ENCODE measurements around the gene PHGDH. TPM values are rescaled to one million over a fixed set of nuclear protein-coding genes. Genes with fewer than 3 reads are reported as not detected.

The PHGDH gene
- total RNA-seq, 1 experiment from 2014 or later: 592 TPM

DNA sequence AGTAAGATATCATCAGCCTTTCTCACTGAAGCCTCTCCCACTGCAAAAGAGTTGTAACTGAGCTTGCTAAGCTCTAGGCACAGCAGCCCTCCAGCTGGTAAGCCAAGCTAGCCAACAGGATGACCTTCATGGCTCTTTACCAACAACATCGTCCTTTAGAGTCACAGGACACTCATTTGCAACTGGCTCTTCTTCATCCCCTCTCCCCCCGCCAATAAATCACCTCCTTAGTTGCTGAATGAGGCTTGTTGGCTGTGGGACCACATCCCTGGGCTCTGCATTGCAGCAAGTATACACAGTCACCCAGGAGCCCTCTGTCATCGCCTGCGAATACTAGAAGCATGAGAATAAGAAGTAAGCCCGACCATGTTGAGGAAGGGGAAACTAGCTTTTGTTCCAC, 47.7 kb upstream of the PHGDH start:
- Mint-ChIP-seq H3K27me3 (ENCODE audit: low read depth) (no peaks in the 10 kb centered on the region), H3K27ac (no peak overlapping the region), H3K9me3 (no peaks in the 10 kb centered on the region), H3K36me3 (no peaks in the 10 kb centered on the region), H3K4me1 (peaks cover 26% of the 10 kb centered on the region), H3K4me3 (no peak overlapping the region)
- ChIA-PET POLR2A (interaction anchor here (1.1 kb wide), 1 partner anchor 48 kb away, joined by 3 read pairs; no protein-coding TSS in a partner anchor), CTCF (interaction anchor here (0.6 to 2.8 kb wide), 6 partner anchors 11 to 79 kb away, joined by 3 to 17 read pairs (median 4); partner anchors contain the start of gene ZNF697)
- no peak for ATAC-seq
- no peak for DNase-seq (ENCODE audit: low spot score)
- no peak for TF ChIP-seq ZNF263 (CRISPR knock-in tag; IDR thresholded peaks at IDR 0.05; ENCODE audit: low read depth)
- TF ChIP-seq ZNF423 (CRISPR knock-in tag; IDR thresholded peaks at IDR 0.05): no peak
- no peak for TF ChIP-seq GRHL2 (CRISPR knock-in tag; IDR thresholded peaks at IDR 0.05; ENCODE audit: insufficient replicate concordance, severe bottlenecking)
- no peak for TF ChIP-seq ZNF396 (CRISPR knock-in tag; IDR thresholded peaks at IDR 0.05; ENCODE audit: borderline replicate concordance)
- TF ChIP-seq NFATC4 (CRISPR knock-in tag; IDR thresholded peaks at IDR 0.05): no peak
- TF ChIP-seq FOXJ3 (CRISPR knock-in tag; IDR thresholded peaks at IDR 0.05; ENCODE audit: borderline replicate concordance): no peak

DNA sequence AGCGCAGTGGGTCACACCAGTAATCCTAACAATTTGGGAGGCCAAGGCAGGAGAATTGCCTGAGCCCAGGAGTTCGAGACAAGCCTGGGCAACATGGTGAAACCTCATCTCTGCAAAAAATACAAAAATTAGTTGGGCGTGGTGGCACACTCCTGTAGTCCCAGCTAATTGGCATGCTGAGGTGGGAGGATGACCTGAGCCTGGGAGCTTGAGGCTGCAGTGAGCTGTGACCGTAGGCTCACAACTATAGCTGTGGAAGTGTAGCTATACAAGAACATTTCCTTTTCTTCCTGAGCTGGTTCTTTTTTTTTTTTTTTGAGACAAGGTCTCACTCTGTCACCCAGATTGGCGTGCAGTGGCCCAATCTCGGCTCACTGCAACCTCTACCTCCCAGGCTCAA, 44.6 kb upstream of the PHGDH start:
- TF ChIP-seq, protein P1, sequence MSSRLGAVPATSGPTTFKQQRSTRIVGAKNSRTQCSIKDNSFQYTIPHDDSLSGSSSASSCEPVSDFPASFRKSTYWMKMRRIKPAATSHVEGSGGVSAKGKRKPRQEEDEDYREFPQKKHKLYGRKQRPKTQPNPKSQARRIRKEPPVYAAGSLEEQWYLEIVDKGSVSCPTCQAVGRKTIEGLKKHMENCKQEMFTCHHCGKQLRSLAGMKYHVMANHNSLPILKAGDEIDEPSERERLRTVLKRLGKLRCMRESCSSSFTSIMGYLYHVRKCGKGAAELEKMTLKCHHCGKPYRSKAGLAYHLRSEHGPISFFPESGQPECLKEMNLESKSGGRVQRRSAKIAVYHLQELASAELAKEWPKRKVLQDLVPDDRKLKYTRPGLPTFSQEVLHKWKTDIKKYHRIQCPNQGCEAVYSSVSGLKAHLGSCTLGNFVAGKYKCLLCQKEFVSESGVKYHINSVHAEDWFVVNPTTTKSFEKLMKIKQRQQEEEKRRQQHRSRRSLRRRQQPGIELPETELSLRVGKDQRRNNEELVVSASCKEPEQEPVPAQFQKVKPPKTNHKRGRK (CRISPR knock-in tag; IDR thresholded peaks at IDR 0.05; ENCODE audit: borderline replicate concordance): no peak
- TF ChIP-seq, protein P2, sequence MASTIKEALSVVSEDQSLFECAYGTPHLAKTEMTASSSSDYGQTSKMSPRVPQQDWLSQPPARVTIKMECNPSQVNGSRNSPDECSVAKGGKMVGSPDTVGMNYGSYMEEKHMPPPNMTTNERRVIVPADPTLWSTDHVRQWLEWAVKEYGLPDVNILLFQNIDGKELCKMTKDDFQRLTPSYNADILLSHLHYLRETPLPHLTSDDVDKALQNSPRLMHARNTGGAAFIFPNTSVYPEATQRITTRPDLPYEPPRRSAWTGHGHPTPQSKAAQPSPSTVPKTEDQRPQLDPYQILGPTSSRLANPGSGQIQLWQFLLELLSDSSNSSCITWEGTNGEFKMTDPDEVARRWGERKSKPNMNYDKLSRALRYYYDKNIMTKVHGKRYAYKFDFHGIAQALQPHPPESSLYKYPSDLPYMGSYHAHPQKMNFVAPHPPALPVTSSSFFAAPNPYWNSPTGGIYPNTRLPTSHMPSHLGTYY (CRISPR knock-in tag; IDR thresholded peaks at IDR 0.05): no peak
- TF ChIP-seq ELF4 (CRISPR knock-in tag; IDR thresholded peaks at IDR 0.05; ENCODE audit: low read depth) (no peak), ETV6 (CRISPR knock-in tag; IDR thresholded peaks at IDR 0.05) (no peak), RORB (CRISPR knock-in tag; IDR thresholded peaks at IDR 0.05) (no peak), NR3C1 (CRISPR knock-in tag; conservative IDR thresholded peaks at IDR 0.05; ENCODE audit: low read depth) (no peak), SP1 (CRISPR knock-in tag; conservative IDR thresholded peaks at IDR 0.05) (no peak), CREM (CRISPR knock-in tag; IDR thresholded peaks at IDR 0.05) (no peak), SOX15 (CRISPR knock-in tag; IDR thresholded peaks at IDR 0.05) (no peak)
- TF ChIP-seq, protein P3, sequence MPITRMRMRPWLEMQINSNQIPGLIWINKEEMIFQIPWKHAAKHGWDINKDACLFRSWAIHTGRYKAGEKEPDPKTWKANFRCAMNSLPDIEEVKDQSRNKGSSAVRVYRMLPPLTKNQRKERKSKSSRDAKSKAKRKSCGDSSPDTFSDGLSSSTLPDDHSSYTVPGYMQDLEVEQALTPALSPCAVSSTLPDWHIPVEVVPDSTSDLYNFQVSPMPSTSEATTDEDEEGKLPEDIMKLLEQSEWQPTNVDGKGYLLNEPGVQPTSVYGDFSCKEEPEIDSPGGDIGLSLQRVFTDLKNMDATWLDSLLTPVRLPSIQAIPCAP (CRISPR knock-in tag; IDR thresholded peaks at IDR 0.05): no peak
- POLR2A ChIA-PET: interaction anchor here (0.8 kb wide), 1 partner anchor 18 kb away, joined by 3 read pairs; no protein-coding TSS in a partner anchor
- Mint-ChIP-seq H3K4me3 (no peak overlapping the region), H3K27me3 (ENCODE audit: low read depth) (no peaks in the 10 kb centered on the region), H3K27ac (no peak overlapping the region), H3K4me1 (peaks cover 8% of the 10 kb centered on the region), H3K36me3 (no peaks in the 10 kb centered on the region), H3K9me3 (0 out of 2 replicates have a peak, but pooled peaks cover 4% of the 10 kb centered on the region)
- DNase-seq (ENCODE audit: low spot score): no peak
- CTCF ChIA-PET: interaction anchor here (0.9 to 1.9 kb wide), 2 partner anchors 56 to 123 kb away, joined by 6 to 13 read pairs; no protein-coding TSS in a partner anchor
- ATAC-seq: no peak

DNA sequence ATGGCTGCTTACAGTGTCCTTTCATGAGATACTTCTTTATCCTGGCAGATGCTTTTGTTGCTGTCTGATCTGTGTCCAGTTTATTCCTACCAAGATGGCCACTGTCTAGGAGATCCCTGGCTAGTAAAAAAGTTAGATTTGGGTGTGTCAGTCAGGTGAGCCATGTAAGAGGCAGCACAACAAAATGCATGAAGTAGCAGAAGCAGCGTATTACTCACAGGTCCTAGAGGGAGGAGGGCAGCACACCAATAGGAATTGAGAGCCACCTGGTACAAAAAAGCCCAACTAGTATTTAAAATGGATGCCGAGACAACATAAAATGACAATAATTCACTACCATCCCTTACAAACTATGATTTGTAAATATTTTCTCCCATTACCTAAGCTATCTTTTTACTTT, 40.8 kb upstream of the PHGDH start:
- DNase-seq (ENCODE audit: low spot score): no peak
- Mint-ChIP-seq H3K4me1 (peaks cover 32% of the 10 kb centered on the region), H3K36me3 (no peaks in the 10 kb centered on the region), H3K9me3 (0 out of 2 replicates have a peak, but pooled peaks cover 4% of the 10 kb centered on the region), H3K27ac (no peak overlapping the region), H3K4me3 (no peak overlapping the region), H3K27me3 (ENCODE audit: low read depth) (no peaks in the 10 kb centered on the region)
- POLR2A ChIA-PET: no interaction called here
- no peak for ATAC-seq
- CTCF ChIA-PET: interaction anchor here (1.7 kb wide), 1 partner anchor 74 kb away, joined by 4 read pairs; no protein-coding TSS in a partner anchor
- TF ChIP-seq, protein P4, sequence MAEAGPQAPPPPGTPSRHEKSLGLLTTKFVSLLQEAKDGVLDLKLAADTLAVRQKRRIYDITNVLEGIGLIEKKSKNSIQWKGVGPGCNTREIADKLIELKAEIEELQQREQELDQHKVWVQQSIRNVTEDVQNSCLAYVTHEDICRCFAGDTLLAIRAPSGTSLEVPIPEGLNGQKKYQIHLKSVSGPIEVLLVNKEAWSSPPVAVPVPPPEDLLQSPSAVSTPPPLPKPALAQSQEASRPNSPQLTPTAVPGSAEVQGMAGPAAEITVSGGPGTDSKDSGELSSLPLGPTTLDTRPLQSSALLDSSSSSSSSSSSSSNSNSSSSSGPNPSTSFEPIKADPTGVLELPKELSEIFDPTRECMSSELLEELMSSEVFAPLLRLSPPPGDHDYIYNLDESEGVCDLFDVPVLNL (CRISPR knock-in tag; IDR thresholded peaks at IDR 0.05; ENCODE audit: borderline replicate concordance, low read depth): no peak
- TF ChIP-seq ZNF263 (CRISPR knock-in tag; IDR thresholded peaks at IDR 0.05; ENCODE audit: low read depth) (no peak), SP1 (CRISPR knock-in tag; conservative IDR thresholded peaks at IDR 0.05) (no peak), JUN (CRISPR knock-in tag; IDR thresholded peaks at IDR 0.05) (no peak), TEAD4 (CRISPR knock-in tag; IDR thresholded peaks at IDR 0.05) (no peak), ZNF317 (CRISPR knock-in tag; IDR thresholded peaks at IDR 0.05; ENCODE audit: borderline replicate concordance, low read depth) (no peak), KAT7 (CRISPR knock-in tag; IDR thresholded peaks at IDR 0.05; ENCODE audit: borderline replicate concordance) (no peak)
- TF ChIP-seq, protein P5, sequence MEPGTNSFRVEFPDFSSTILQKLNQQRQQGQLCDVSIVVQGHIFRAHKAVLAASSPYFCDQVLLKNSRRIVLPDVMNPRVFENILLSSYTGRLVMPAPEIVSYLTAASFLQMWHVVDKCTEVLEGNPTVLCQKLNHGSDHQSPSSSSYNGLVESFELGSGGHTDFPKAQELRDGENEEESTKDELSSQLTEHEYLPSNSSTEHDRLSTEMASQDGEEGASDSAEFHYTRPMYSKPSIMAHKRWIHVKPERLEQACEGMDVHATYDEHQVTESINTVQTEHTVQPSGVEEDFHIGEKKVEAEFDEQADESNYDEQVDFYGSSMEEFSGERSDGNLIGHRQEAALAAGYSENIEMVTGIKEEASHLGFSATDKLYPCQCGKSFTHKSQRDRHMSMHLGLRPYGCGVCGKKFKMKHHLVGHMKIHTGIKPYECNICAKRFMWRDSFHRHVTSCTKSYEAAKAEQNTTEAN (CRISPR knock-in tag; IDR thresholded peaks at IDR 0.05): no peak
- TF ChIP-seq, protein P6, sequence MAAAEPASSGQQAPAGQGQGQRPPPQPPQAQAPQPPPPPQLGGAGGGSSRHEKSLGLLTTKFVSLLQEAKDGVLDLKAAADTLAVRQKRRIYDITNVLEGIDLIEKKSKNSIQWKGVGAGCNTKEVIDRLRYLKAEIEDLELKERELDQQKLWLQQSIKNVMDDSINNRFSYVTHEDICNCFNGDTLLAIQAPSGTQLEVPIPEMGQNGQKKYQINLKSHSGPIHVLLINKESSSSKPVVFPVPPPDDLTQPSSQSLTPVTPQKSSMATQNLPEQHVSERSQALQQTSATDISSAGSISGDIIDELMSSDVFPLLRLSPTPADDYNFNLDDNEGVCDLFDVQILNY (CRISPR knock-in tag; IDR thresholded peaks at IDR 0.05): no peak
- TF ChIP-seq, protein P7, sequence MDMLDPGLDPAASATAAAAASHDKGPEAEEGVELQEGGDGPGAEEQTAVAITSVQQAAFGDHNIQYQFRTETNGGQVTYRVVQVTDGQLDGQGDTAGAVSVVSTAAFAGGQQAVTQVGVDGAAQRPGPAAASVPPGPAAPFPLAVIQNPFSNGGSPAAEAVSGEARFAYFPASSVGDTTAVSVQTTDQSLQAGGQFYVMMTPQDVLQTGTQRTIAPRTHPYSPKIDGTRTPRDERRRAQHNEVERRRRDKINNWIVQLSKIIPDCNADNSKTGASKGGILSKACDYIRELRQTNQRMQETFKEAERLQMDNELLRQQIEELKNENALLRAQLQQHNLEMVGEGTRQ (CRISPR knock-in tag; IDR thresholded peaks at IDR 0.05): no peak
